HG03039 (cell line): ENCODE results near the gene MGAT3.
"Not testable (repeated sequence)": the region's sequence is repeated elsewhere in the genome, so short reads cannot be mapped to it uniquely, and the experiment has no call there.

Experiments used
- ATAC-seq: cut with Tn5 transposase; IDR thresholded peaks from one replicate; pipeline ENCODE4 v1.9.1; 2021; ENCODE audit warnings: mild to moderate bottlenecking, moderate library complexity; ENCODE audit not compliant: unreplicated experiment

Gene MGAT3

GRCh38 chr22:39489094-39490068 is 32.6 kb downstream of the MGAT3 start:
- ATAC-seq: no peak

GRCh38 chr22:39490135-39490798 is 33.5 kb downstream of the MGAT3 start:
- ATAC-seq: peak; percentile 53

GRCh38 chr22:39490966-39491680 is 34.3 kb downstream of the MGAT3 start:
- no peak for ATAC-seq

GRCh38 chr22:39491696-39492095 is 34.9 kb downstream of the MGAT3 start:
- no peak for ATAC-seq

GRCh38 chr22:39492186-39492585 is 35.4 kb downstream of the MGAT3 start:
- no peak for ATAC-seq

- no peak for ATAC-seq
Observed at GRCh38 chr22:39493759-39494158, 36.9 kb downstream of the MGAT3 start.

- ATAC-seq: no peak
Observed at GRCh38 chr22:39494471-39495120, 37.8 kb downstream of the MGAT3 start.

- no peak for ATAC-seq
Observed at GRCh38 chr22:39496131-39496838, 39.5 kb downstream of the MGAT3 start.

GRCh38 chr22:39497429-39497828 is 40.6 kb downstream of the MGAT3 start:
- no peak for ATAC-seq

- ATAC-seq: no peak
Observed at GRCh38 chr22:39498368-39498767, 41.6 kb downstream of the MGAT3 start.

GRCh38 chr22:39498802-39499201 is 42.0 kb downstream of the MGAT3 start:
- ATAC-seq: no peak

- ATAC-seq: no peak
Observed at GRCh38 chr22:39500101-39500500, 43.3 kb downstream of the MGAT3 start.

GRCh38 chr22:39501644-39502108 is 44.9 kb downstream of the MGAT3 start:
- no peak for ATAC-seq

GRCh38 chr22:39502109-39502788 is 45.4 kb downstream of the MGAT3 start, which contains the start of gene MIEF1:
MIEF1 (plus strand) TSS chr22:39502290; CDS start chr22:39511295, 9,005 bp downstream.
- peak; percentile 80 for ATAC-seq

- ATAC-seq: no peak
Observed at GRCh38 chr22:39502789-39503409, 46.1 kb downstream of the MGAT3 start.

- no peak for ATAC-seq
Observed at GRCh38 chr22:39503630-39504029, 46.8 kb downstream of the MGAT3 start.

GRCh38 chr22:39504071-39504470 is 47.3 kb downstream of the MGAT3 start:
- ATAC-seq: no peak

- not testable (repeated sequence) for ATAC-seq
Observed at GRCh38 chr22:39507021-39507420, 50.2 kb downstream of the MGAT3 start.

GRCh38 chr22:39508393-39508792 is 51.6 kb downstream of the MGAT3 start:
- ATAC-seq: no peak
